Hepatic stellate cell (primary cell): ENCODE results near the gene DIPK1A.

Experiments
- DNase-seq: peaks from one replicate; pipeline ENCODE4 v3.0.0; 2011; ENCODE audit warnings: low spot score

DIPK1A gene

GRCh38 chr1:92876351-92876750, 84.9 kb downstream of the DIPK1A start:
- DNase-seq = no peak

- no peak for DNase-seq
Measured at GRCh38 chr1:92874987-92875386, 86.3 kb downstream of the DIPK1A start.

- DNase-seq = no peak
Measured at GRCh38 chr1:92872719-92873118, 88.5 kb downstream of the DIPK1A start.

GRCh38 chr1:92870591-92870990, 90.7 kb downstream of the DIPK1A start:
- no peak for DNase-seq

GRCh38 chr1:92864131-92864530, 97.1 kb downstream of the DIPK1A start:
- no peak for DNase-seq

- no peak for DNase-seq
Measured at GRCh38 chr1:92862605-92863004, 98.7 kb downstream of the DIPK1A start.

- DNase-seq = no peak
Measured at GRCh38 chr1:92859400-92860039, 101.7 kb downstream of the DIPK1A start.

GRCh38 chr1:92858564-92859399, 102.5 kb downstream of the DIPK1A start:
- DNase-seq = peak; percentile 62

GRCh38 chr1:92857817-92858216, 103.4 kb downstream of the DIPK1A start:
- DNase-seq = no peak

- DNase-seq = no peak
Measured at GRCh38 chr1:92855236-92855635, 106.0 kb downstream of the DIPK1A start.

- no peak for DNase-seq
Measured at GRCh38 chr1:92854101-92854785, 107.0 kb downstream of the DIPK1A start.

- DNase-seq = no peak
Measured at GRCh38 chr1:92853299-92853698, 108.0 kb downstream of the DIPK1A start.

- DNase-seq = no peak
Measured at GRCh38 chr1:92851729-92852128, 109.5 kb downstream of the DIPK1A start.

- DNase-seq = no peak
Measured at GRCh38 chr1:92850019-92850418, 111.2 kb downstream of the DIPK1A start.

GRCh38 chr1:92848201-92848600, 113.1 kb downstream of the DIPK1A start:
- DNase-seq = no peak

GRCh38 chr1:92845908-92846307, 115.4 kb downstream of the DIPK1A start:
- no peak for DNase-seq

- no peak for DNase-seq
Measured at GRCh38 chr1:92844439-92844838, 116.8 kb downstream of the DIPK1A start.

GRCh38 chr1:92843429-92844352, 117.6 kb downstream of the DIPK1A start:
- no peak for DNase-seq

GRCh38 chr1:92843046-92843423, 118.2 kb downstream of the DIPK1A start:
- no peak for DNase-seq

- DNase-seq = no peak
Measured at GRCh38 chr1:92842082-92843045, 118.9 kb downstream of the DIPK1A start.

GRCh38 chr1:92840600-92840999, 120.7 kb downstream of the DIPK1A start:
- DNase-seq = no peak
